NCI-H187 treated with DMSO at 0.1 percent for 48 hours (cell line): Measurements from ENCODE around the gene ZFP30.

ENCODE experiments used
- DNase-seq: peaks from one replicate; lab custom pipeline; 2025; lab: John Stamatoyannopoulos, UW

Gene ZFP30

GRCh38 chr19:37564624-37565369 is 90.5 kb downstream of the ZFP30 start:
- DNase-seq = no peak
